ENCODE data around the gene UBXN1. TPM values are rescaled to one million over a fixed set of nuclear protein-coding genes. Genes with fewer than 3 reads are reported as not detected.

Gene UBXN1, protein sequence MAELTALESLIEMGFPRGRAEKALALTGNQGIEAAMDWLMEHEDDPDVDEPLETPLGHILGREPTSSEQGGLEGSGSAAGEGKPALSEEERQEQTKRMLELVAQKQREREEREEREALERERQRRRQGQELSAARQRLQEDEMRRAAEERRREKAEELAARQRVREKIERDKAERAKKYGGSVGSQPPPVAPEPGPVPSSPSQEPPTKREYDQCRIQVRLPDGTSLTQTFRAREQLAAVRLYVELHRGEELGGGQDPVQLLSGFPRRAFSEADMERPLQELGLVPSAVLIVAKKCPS
- 29.9 and 38.5 TPM in 2 replicates for total RNA-seq (2013; cell fraction: nucleolus; rRNA removed)
- 119 and 120 TPM in 2 replicates for total RNA-seq (2014; rRNA removed)
- 93.7 and 105 TPM in 2 replicates for total RNA-seq (2014; rRNA removed; fragmentation: Illumina TruSeq; extraction: Trizol)
- total RNA-seq (2021): 122 and 127 TPM in 2 replicates
- 238 TPM for polyA plus RNA-seq (2011; ENCODE audit: low read depth)
- 49.2 and 70.8 TPM in 2 replicates for polyA plus RNA-seq (2011; rRNA removed)
- polyA plus RNA-seq (2011; cell fraction: cytosol; rRNA removed): 84.9 and 108 TPM in 2 replicates
- 115 and 144 TPM in 2 replicates for polyA plus RNA-seq (2011; cell fraction: nucleus; rRNA removed)
- polyA plus RNA-seq (2012): 101 and 104 TPM in 2 replicates
- polyA plus RNA-seq (2014; fragmentation: Illumina TruSeq; extraction: Trizol): 52.0 and 117 TPM in 2 replicates
- polyA plus RNA-seq (2014; fragmentation: Nextera tagmentation; extraction: Ambion mirVana): 10 to 100 TPM in 1 of 2 experiments, 1 to 10 TPM in 1; 7.0 to 20.7 TPM
- polyA plus RNA-seq (2014; rRNA removed): 162 and 173 TPM in 2 replicates
- polyA plus RNA-seq (2016; fragmentation: Nextera tagmentation; extraction: Ambion mirVana): 100 to 1,000 TPM; 101 to 108 TPM
- 32.3 and 42.3 TPM in 2 replicates for polyA minus RNA-seq (2011; rRNA and poly(A)+ RNA removed)
- polyA minus RNA-seq (2011; cell fraction: cytosol; rRNA and poly(A)+ RNA removed): 22.1 and 22.9 TPM in 2 replicates
- polyA minus RNA-seq (2011; cell fraction: nucleus; rRNA and poly(A)+ RNA removed): 24.5 and 40.8 TPM in 2 replicates
- percentile 94 among the genes with signal in this experiment for Bru-seq, nascent RNA
- percentile 98 among the genes with signal in this experiment for BruChase-seq, experiment 1, labeled RNA remaining after a 6-hour chase
- BruChase-seq, experiment 2, labeled RNA remaining after a 2-hour chase: percentile 96 among the genes with signal in this experiment
- long read RNA-seq, experiment 1, transcript UBXN1-217 (10 exons, 943 nt): minor isoform, 10 of 128 reads
- long read RNA-seq, experiment 1, transcript UBXN1-202 (9 exons, 1,153 nt): major isoform, 108 of 128 reads
- long read RNA-seq, experiment 1, partial matches to known transcripts: 5 of 128 reads
- long read RNA-seq, experiment 1, other reads (novel, unspliced or antisense): 5 of 128 reads
- long read RNA-seq, experiment 2, transcript UBXN1-202 (9 exons, 1,153 nt): major isoform, 186 of 232 reads
- long read RNA-seq, experiment 2, transcript UBXN1-206 (8 exons, 1,257 nt): minor isoform, 5 of 232 reads
- long read RNA-seq, experiment 2, transcript UBXN1-217 (10 exons, 943 nt): minor isoform, 18 of 232 reads
- long read RNA-seq, experiment 2, partial matches to known transcripts: 6 of 232 reads
- long read RNA-seq, experiment 2, other reads (novel, unspliced or antisense): 13 of 232 reads

- Histone ChIP-seq H4K20me1 (ENCODE audit: control insufficient read depth, insufficient read depth) (no peaks in the 10 kb centered on the region; the same call in 1 of the 2 replicates), H3K79me2 (ENCODE audit: control insufficient read depth, insufficient read depth, low read length) (peaks cover 20% of the 10 kb centered on the region), H3K4me2 (ENCODE audit: control insufficient read depth, insufficient read depth) (peak within 1 kb of the TSS; percentile 77), H3K27ac (ENCODE audit: control insufficient read depth, insufficient read depth) (peak within 1 kb of the TSS; percentile 94), H3K36me3 (ENCODE audit: control insufficient read depth in 2 of 2, insufficient read depth in 2 of 2, low read length in 1 of 2) (peaks cover 0 to 10% of the 10 kb centered on the region in 2 experiments; a peak in 1 of 4 replicates), H3K27me3 (replicated peaks in 1 of 2; ENCODE audit: control insufficient read depth in 2 of 2, insufficient read depth in 2 of 2, low read length in 1 of 2) (no peaks in the 10 kb centered on the region), H2AFZ (ENCODE audit: control insufficient read depth, low read depth, low read length) (peak within 1 kb of the TSS; percentile 78), H3K9ac (ENCODE audit: control insufficient read depth, insufficient read depth, low read length) (peak within 1 kb of the TSS; percentile 94), H3K9me3 (replicated peaks; ENCODE audit: control insufficient read depth, insufficient read depth, low read length) (no peaks in the 10 kb centered on the region), H3K4me1 (ENCODE audit: control insufficient read depth, insufficient read depth, low read length) (peaks cover 11% of the 10 kb centered on the region), H3K4me3 (peak within 1 kb of the TSS; percentile 89)
- 9% methylated on average over 54 of the region's 55 CpGs for WGBS (ENCODE audit: insufficient coverage, insufficient replicate concordance, low lambda C conversion rate, missing lambda C conversion rate)
- intact Hi-C loops (cut with micrococcal nuclease; ENCODE audit: unreplicated experiment): no loop called here
- peak; percentile 84 for FAIRE-seq
- BruUV-seq (replicated peaks): TSS peak; percentile 88
- ChIA-PET POLR2A (interaction anchor here (0.6 to 9.7 kb wide), 9 partner anchors 9 to 175 kb away, joined by 3 to 83 read pairs (median 4); partner anchors contain the start of genes C11orf98, CSKMT, EEF1G and HNRNPUL2), SMC1A (ENCODE audit: uncharacterized antibody, unreplicated experiment) (interaction anchor here (1.0 to 1.6 kb wide), 2 partner anchors 13 to 79 kb away, joined by 3 read pairs; no protein-coding TSS in a partner anchor), CTCF (interaction anchor here (1.0 to 2.9 kb wide), 6 partner anchors 11 to 284 kb away, joined by 3 to 24 read pairs (median 6); no protein-coding TSS in a partner anchor), RAD21 (ENCODE audit: unreplicated experiment) (interaction anchor here (0.6 to 1.9 kb wide), 5 partner anchors 14 to 254 kb away, joined by 3 to 8 read pairs (median 4); partner anchors contain the start of genes C11orf98, CSKMT and INTS5)
- in situ Hi-C loops (cut with MboI): no loop called here
- DNase-seq (ENCODE audit: low read depth, low spot score): no peak
- ATAC-seq: peak; percentile 90
- TF ChIP-seq GABPA (IDR thresholded peaks at IDR 0.05; ENCODE audit: low read depth) (peak; percentile 92), EED (IDR thresholded peaks at IDR 0.05; ENCODE audit: low read depth) (peak; percentile 83), MTA2 (IDR thresholded peaks at IDR 0.05; ENCODE audit: low read depth) (peak; percentile 32; the same call in 1 of the 2 replicates), EGR1 (IDR thresholded peaks at IDR 0.05; ENCODE audit: borderline replicate concordance in 1 of 2, low read depth in 2 of 2, low read length in 2 of 2) (peak; percentile 17 to 90), PML (IDR thresholded peaks at IDR 0.05; ENCODE audit: low read length) (peak; percentile 75; the same call in 1 of the 2 replicates), RELB (IDR thresholded peaks at IDR 0.05; ENCODE audit: low read depth) (peak; percentile 96), SPI1 (IDR thresholded peaks at IDR 0.05; ENCODE audit: borderline replicate concordance, insufficient read depth, low read depth, low read length) (peak; percentile 84)
- TF ChIP-seq, protein P1, sequence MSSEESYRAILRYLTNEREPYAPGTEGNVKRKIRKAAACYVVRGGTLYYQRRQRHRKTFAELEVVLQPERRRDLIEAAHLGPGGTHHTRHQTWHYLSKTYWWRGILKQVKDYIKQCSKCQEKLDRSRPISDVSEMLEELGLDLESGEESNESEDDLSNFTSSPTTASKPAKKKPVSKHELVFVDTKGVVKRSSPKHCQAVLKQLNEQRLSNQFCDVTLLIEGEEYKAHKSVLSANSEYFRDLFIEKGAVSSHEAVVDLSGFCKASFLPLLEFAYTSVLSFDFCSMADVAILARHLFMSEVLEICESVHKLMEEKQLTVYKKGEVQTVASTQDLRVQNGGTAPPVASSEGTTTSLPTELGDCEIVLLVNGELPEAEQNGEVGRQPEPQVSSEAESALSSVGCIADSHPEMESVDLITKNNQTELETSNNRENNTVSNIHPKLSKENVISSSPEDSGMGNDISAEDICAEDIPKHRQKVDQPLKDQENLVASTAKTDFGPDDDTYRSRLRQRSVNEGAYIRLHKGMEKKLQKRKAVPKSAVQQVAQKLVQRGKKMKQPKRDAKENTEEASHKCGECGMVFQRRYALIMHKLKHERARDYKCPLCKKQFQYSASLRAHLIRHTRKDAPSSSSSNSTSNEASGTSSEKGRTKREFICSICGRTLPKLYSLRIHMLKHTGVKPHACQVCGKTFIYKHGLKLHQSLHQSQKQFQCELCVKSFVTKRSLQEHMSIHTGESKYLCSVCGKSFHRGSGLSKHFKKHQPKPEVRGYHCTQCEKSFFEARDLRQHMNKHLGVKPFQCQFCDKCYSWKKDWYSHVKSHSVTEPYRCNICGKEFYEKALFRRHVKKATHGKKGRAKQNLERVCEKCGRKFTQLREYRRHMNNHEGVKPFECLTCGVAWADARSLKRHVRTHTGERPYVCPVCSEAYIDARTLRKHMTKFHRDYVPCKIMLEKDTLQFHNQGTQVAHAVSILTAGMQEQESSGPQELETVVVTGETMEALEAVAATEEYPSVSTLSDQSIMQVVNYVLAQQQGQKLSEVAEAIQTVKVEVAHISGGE (CRISPR knock-in tag; IDR thresholded peaks at IDR 0.05): peak; percentile 42; the same call in 1 of the 2 replicates
Observed at GRCh38 chr11:62678770-62679696, at the start of gene UBXN1. UBXN1 (minus strand) TSS chr11:62679073; CDS start chr11:62678923, 150 bp downstream.
